ENCODE measurements around the gene VEPH1.

Gene VEPH1

GRCh38 chr3:157502916-157503595 lies at the start of gene VEPH1:
TSS of gene VEPH1 (minus strand) at chr3:157503416. CDS start at chr3:157495349, 8,067 bp downstream.
- DNase-seq (no peak), ATAC-seq (no peak)
- Mint-ChIP-seq H3K27ac (no peak within 1 kb of the TSS), H3K36me3 (ENCODE audit: low read depth) (no peaks in the 10 kb centered on the region), H3K27me3 (peaks cover 31% of the 10 kb centered on the region), H3K4me1 (no peaks in the 10 kb centered on the region), H3K4me3 (no peak within 1 kb of the TSS), H3K9me3 (no peaks in the 10 kb centered on the region)

- Mint-ChIP-seq H3K36me3 (ENCODE audit: low read depth) (no peaks in the 10 kb centered on the region), H3K27me3 (peaks cover 11% of the 10 kb centered on the region), H3K4me3 (no peak overlapping the region), H3K27ac (no peak overlapping the region), H3K9me3 (peaks cover 20% of the 10 kb centered on the region), H3K4me1 (no peaks in the 10 kb centered on the region)
- ATAC-seq (no peak), DNase-seq (no peak)
Measured at GRCh38 chr3:157551961-157552360, 48.7 kb upstream of the VEPH1 start.

- DNase-seq: no peak
- no peak for ATAC-seq
- no peaks in the 10 kb centered on the region for H3K36me3 Mint-ChIP-seq (ENCODE audit: low read depth)
- no peak overlapping the region for H3K27ac Mint-ChIP-seq
- no peak overlapping the region for H3K4me3 Mint-ChIP-seq
- peaks cover 20% of the 10 kb centered on the region for H3K9me3 Mint-ChIP-seq
- H3K4me1 Mint-ChIP-seq: no peaks in the 10 kb centered on the region
- peaks cover 20% of the 10 kb centered on the region for H3K27me3 Mint-ChIP-seq
Measured at GRCh38 chr3:157549498-157549897, 46.3 kb upstream of the VEPH1 start.

- ATAC-seq (no peak), DNase-seq (no peak)
- Mint-ChIP-seq H3K9me3 (peaks cover 5% of the 10 kb centered on the region), H3K27ac (no peak overlapping the region), H3K27me3 (peaks cover 40% of the 10 kb centered on the region), H3K4me1 (no peaks in the 10 kb centered on the region), H3K36me3 (ENCODE audit: low read depth) (no peaks in the 10 kb centered on the region), H3K4me3 (no peak overlapping the region)
Measured at GRCh38 chr3:157544501-157545130, 41.4 kb upstream of the VEPH1 start.

GRCh38 chr3:157543501-157544035 lies 40.4 kb upstream of the VEPH1 start:
- DNase-seq: no peak
- H3K4me3 Mint-ChIP-seq: no peak overlapping the region

GRCh38 chr3:157542711-157543500 lies 39.7 kb upstream of the VEPH1 start:
- ATAC-seq (no peak), DNase-seq (no peak)
- H3K27ac Mint-ChIP-seq: no peak overlapping the region
- peaks cover 4% of the 10 kb centered on the region for H3K9me3 Mint-ChIP-seq
- peaks cover 40% of the 10 kb centered on the region for H3K27me3 Mint-ChIP-seq
- H3K36me3 Mint-ChIP-seq (ENCODE audit: low read depth): no peaks in the 10 kb centered on the region
- no peaks in the 10 kb centered on the region for H3K4me1 Mint-ChIP-seq
- H3K4me3 Mint-ChIP-seq: no peak overlapping the region

More at GRCh38 chr3:157543501-157544035, 40.4 kb upstream of the VEPH1 start:
- ATAC-seq: no peak
- peaks cover 40% of the 10 kb centered on the region for H3K27me3 Mint-ChIP-seq
- H3K4me1 Mint-ChIP-seq: no peaks in the 10 kb centered on the region
- H3K36me3 Mint-ChIP-seq (ENCODE audit: low read depth): no peaks in the 10 kb centered on the region
- H3K9me3 Mint-ChIP-seq: peaks cover 4% of the 10 kb centered on the region
- no peak overlapping the region for H3K27ac Mint-ChIP-seq

- Mint-ChIP-seq H3K36me3 (ENCODE audit: low read depth) (no peaks in the 10 kb centered on the region), H3K27me3 (peaks cover 33% of the 10 kb centered on the region), H3K4me3 (no peak overlapping the region), H3K9me3 (peaks cover 4% of the 10 kb centered on the region), H3K27ac (no peak overlapping the region), H3K4me1 (no peaks in the 10 kb centered on the region)
- ATAC-seq (peak; percentile 63), DNase-seq (no peak)
Measured at GRCh38 chr3:157541506-157542236, 38.5 kb upstream of the VEPH1 start.

- Mint-ChIP-seq H3K27ac (no peak overlapping the region), H3K27me3 (peaks cover 30% of the 10 kb centered on the region), H3K4me3 (no peak overlapping the region), H3K9me3 (peaks cover 4% of the 10 kb centered on the region), H3K36me3 (ENCODE audit: low read depth) (no peaks in the 10 kb centered on the region), H3K4me1 (no peaks in the 10 kb centered on the region)
- ATAC-seq (no peak), DNase-seq (no peak)
Measured at GRCh38 chr3:157540656-157541055, 37.4 kb upstream of the VEPH1 start.

GRCh38 chr3:157535667-157536066 lies 32.5 kb upstream of the VEPH1 start:
- peaks cover 4% of the 10 kb centered on the region for H3K27me3 Mint-ChIP-seq
- no peaks in the 10 kb centered on the region for H3K4me1 Mint-ChIP-seq
- no peaks in the 10 kb centered on the region for H3K36me3 Mint-ChIP-seq (ENCODE audit: low read depth)

GRCh38 chr3:157534725-157535161 lies 31.5 kb upstream of the VEPH1 start:
- Mint-ChIP-seq H3K9me3 (no peaks in the 10 kb centered on the region), H3K27ac (no peak overlapping the region), H3K4me1 (no peaks in the 10 kb centered on the region), H3K27me3 (no peaks in the 10 kb centered on the region), H3K4me3 (no peak overlapping the region), H3K36me3 (ENCODE audit: low read depth) (no peaks in the 10 kb centered on the region)
- DNase-seq: no peak
- ATAC-seq: no peak

More at GRCh38 chr3:157535667-157536066, 32.5 kb upstream of the VEPH1 start:
- no peak overlapping the region for H3K27ac Mint-ChIP-seq
- DNase-seq (no peak), ATAC-seq (no peak)
- no peaks in the 10 kb centered on the region for H3K9me3 Mint-ChIP-seq
- no peak overlapping the region for H3K4me3 Mint-ChIP-seq

- Mint-ChIP-seq H3K27me3 (no peaks in the 10 kb centered on the region), H3K27ac (no peak overlapping the region), H3K4me3 (no peak overlapping the region), H3K4me1 (no peaks in the 10 kb centered on the region), H3K36me3 (ENCODE audit: low read depth) (no peaks in the 10 kb centered on the region), H3K9me3 (no peaks in the 10 kb centered on the region)
- ATAC-seq (no peak), DNase-seq (no peak)
Measured at GRCh38 chr3:157533298-157534070, 30.3 kb upstream of the VEPH1 start.

- H3K36me3 Mint-ChIP-seq (ENCODE audit: low read depth): no peaks in the 10 kb centered on the region
- H3K27ac Mint-ChIP-seq: no peak overlapping the region
- DNase-seq (no peak), ATAC-seq (peak; percentile 49)
- H3K4me3 Mint-ChIP-seq: no peak overlapping the region
- no peaks in the 10 kb centered on the region for H3K9me3 Mint-ChIP-seq
- no peaks in the 10 kb centered on the region for H3K4me1 Mint-ChIP-seq
- H3K27me3 Mint-ChIP-seq: no peaks in the 10 kb centered on the region
Measured at GRCh38 chr3:157532529-157533297, 29.5 kb upstream of the VEPH1 start.

- no peaks in the 10 kb centered on the region for H3K36me3 Mint-ChIP-seq (ENCODE audit: low read depth)
- H3K27ac Mint-ChIP-seq: no peak overlapping the region
- no peak for DNase-seq
- no peaks in the 10 kb centered on the region for H3K9me3 Mint-ChIP-seq
- H3K4me3 Mint-ChIP-seq: no peak overlapping the region
- H3K27me3 Mint-ChIP-seq: no peaks in the 10 kb centered on the region
- no peaks in the 10 kb centered on the region for H3K4me1 Mint-ChIP-seq
- ATAC-seq: no peak
Measured at GRCh38 chr3:157531771-157532170, 28.6 kb upstream of the VEPH1 start.

All from activated naive CD8-positive, alpha-beta T cell treated with anti-CD3 and anti-CD28 coated beads, Interleukin-2, amount 50 U/mL, for 24 hours (primary cell).